ENCODE data around the gene CLCN2.
"Not testable (repeated sequence)": the region's sequence is repeated elsewhere in the genome, so short reads cannot be mapped to it uniquely, and the experiment has no call there.

The CLCN2 gene

GRCh38 chr3:184349563-184350470 lies 11.6 kb downstream of the CLCN2 start:
- H3K9me3 ChIP-seq (ENCODE audit: control insufficient read depth, insufficient read depth, low read length), result no peaks in the 10 kb centered on the region
- H3K4me1 ChIP-seq (ENCODE audit: insufficient read depth, low read length), result peaks cover 15% of the 10 kb centered on the region
- H3K36me3 ChIP-seq (ENCODE audit: insufficient read depth, low read length), result no peaks in the 10 kb centered on the region
- H3K9ac ChIP-seq (ENCODE audit: low read depth, low read length), result no peak overlapping the region

- no peaks in the 10 kb centered on the region for H3K36me3 ChIP-seq (ENCODE audit: insufficient read depth, low read length)
- no peaks in the 10 kb centered on the region for H3K9me3 ChIP-seq (ENCODE audit: control insufficient read depth, insufficient read depth, low read length)
- H3K9ac ChIP-seq (ENCODE audit: low read depth, low read length), result no peak overlapping the region
- H3K4me1 ChIP-seq (ENCODE audit: insufficient read depth, low read length), result peaks cover 14% of the 10 kb centered on the region
These were observed 13.4 kb downstream of the CLCN2 start for GRCh38 chr3:184348057-184348382.

GRCh38 chr3:184347321-184348056 lies 13.9 kb downstream of the CLCN2 start:
- no peaks in the 10 kb centered on the region for H3K36me3 ChIP-seq (ENCODE audit: insufficient read depth, low read length)
- H3K9me3 ChIP-seq (ENCODE audit: control insufficient read depth, insufficient read depth, low read length), result no peaks in the 10 kb centered on the region
- H3K4me1 ChIP-seq (ENCODE audit: insufficient read depth, low read length), result peaks cover 14% of the 10 kb centered on the region
- no peak overlapping the region for H3K9ac ChIP-seq (ENCODE audit: low read depth, low read length)

GRCh38 chr3:184346480-184347190 lies 14.8 kb downstream of the CLCN2 start:
- Histone ChIP-seq H3K9ac (ENCODE audit: low read depth, low read length) (no peak overlapping the region), H3K4me1 (ENCODE audit: insufficient read depth, low read length) (peaks cover 16% of the 10 kb centered on the region), H3K36me3 (ENCODE audit: insufficient read depth, low read length) (no peaks in the 10 kb centered on the region), H3K9me3 (ENCODE audit: control insufficient read depth, insufficient read depth, low read length) (no peaks in the 10 kb centered on the region)

- Histone ChIP-seq H3K9ac (ENCODE audit: low read depth, low read length) (no peak overlapping the region), H3K4me1 (ENCODE audit: insufficient read depth, low read length) (peaks cover 26% of the 10 kb centered on the region), H3K9me3 (ENCODE audit: control insufficient read depth, insufficient read depth, low read length) (no peaks in the 10 kb centered on the region), H3K36me3 (ENCODE audit: insufficient read depth, low read length) (no peaks in the 10 kb centered on the region)
These were observed 15.9 kb downstream of the CLCN2 start for GRCh38 chr3:184345317-184346144.

GRCh38 chr3:184344579-184345316 lies 16.7 kb downstream of the CLCN2 start:
- Histone ChIP-seq H3K9ac (ENCODE audit: low read depth, low read length) (no peak overlapping the region), H3K4me1 (ENCODE audit: insufficient read depth, low read length) (peaks cover 28% of the 10 kb centered on the region), H3K9me3 (ENCODE audit: control insufficient read depth, insufficient read depth, low read length) (no peaks in the 10 kb centered on the region), H3K36me3 (ENCODE audit: insufficient read depth, low read length) (no peaks in the 10 kb centered on the region)

GRCh38 chr3:184343200-184343876 lies 18.1 kb downstream of the CLCN2 start:
- Histone ChIP-seq H3K9ac (ENCODE audit: low read depth, low read length) (no peak overlapping the region), H3K4me1 (ENCODE audit: insufficient read depth, low read length) (peaks cover 28% of the 10 kb centered on the region), H3K9me3 (ENCODE audit: control insufficient read depth, insufficient read depth, low read length) (no peaks in the 10 kb centered on the region), H3K36me3 (ENCODE audit: insufficient read depth, low read length) (no peaks in the 10 kb centered on the region)

- no peaks in the 10 kb centered on the region for H3K9me3 ChIP-seq (ENCODE audit: control insufficient read depth, insufficient read depth, low read length)
- H3K36me3 ChIP-seq (ENCODE audit: insufficient read depth, low read length), result no peaks in the 10 kb centered on the region
- H3K9ac ChIP-seq (ENCODE audit: low read depth, low read length), result no peak overlapping the region
- H3K4me1 ChIP-seq (ENCODE audit: insufficient read depth, low read length), result peaks cover 37% of the 10 kb centered on the region
These were observed 19.5 kb downstream of the CLCN2 start for GRCh38 chr3:184341925-184342324.

GRCh38 chr3:184339451-184340135 lies 21.8 kb downstream of the CLCN2 start:
- peaks cover 23% of the 10 kb centered on the region for H3K4me1 ChIP-seq (ENCODE audit: insufficient read depth, low read length)
- not testable (repeated sequence) for H3K9ac ChIP-seq (ENCODE audit: low read depth, low read length)

GRCh38 chr3:184339001-184339400 lies 22.4 kb downstream of the CLCN2 start:
- Histone ChIP-seq H3K9me3 (ENCODE audit: control insufficient read depth, insufficient read depth, low read length) (no peaks in the 10 kb centered on the region), H3K9ac (ENCODE audit: low read depth, low read length) (peak overlapping the region; percentile 17; the same call in 1 of the 2 replicates), H3K4me1 (ENCODE audit: insufficient read depth, low read length) (peaks cover 23% of the 10 kb centered on the region), H3K36me3 (ENCODE audit: insufficient read depth, low read length) (peaks cover 2% of the 10 kb centered on the region)

More at GRCh38 chr3:184339451-184340135, 21.8 kb downstream of the CLCN2 start:
- not testable (repeated sequence) for H3K9me3 ChIP-seq (ENCODE audit: control insufficient read depth, insufficient read depth, low read length); H3K36me3 ChIP-seq (ENCODE audit: insufficient read depth, low read length)

- peaks cover 7% of the 10 kb centered on the region for H3K36me3 ChIP-seq (ENCODE audit: insufficient read depth, low read length)
- H3K9ac ChIP-seq (ENCODE audit: low read depth, low read length), result peak overlapping the region; percentile 21; the same call in 1 of the 2 replicates
- peaks cover 23% of the 10 kb centered on the region for H3K4me1 ChIP-seq (ENCODE audit: insufficient read depth, low read length)
- H3K9me3 ChIP-seq (ENCODE audit: control insufficient read depth, insufficient read depth, low read length), result no peaks in the 10 kb centered on the region
These were observed 22.9 kb downstream of the CLCN2 start for GRCh38 chr3:184338511-184338945.

GRCh38 chr3:184337981-184338380 lies 23.4 kb downstream of the CLCN2 start:
- peak overlapping the region; percentile 21; the same call in 1 of the 2 replicates for H3K9ac ChIP-seq (ENCODE audit: low read depth, low read length)
- peaks cover 12% of the 10 kb centered on the region for H3K36me3 ChIP-seq (ENCODE audit: insufficient read depth, low read length)
- H3K9me3 ChIP-seq (ENCODE audit: control insufficient read depth, insufficient read depth, low read length), result no peaks in the 10 kb centered on the region
- H3K4me1 ChIP-seq (ENCODE audit: insufficient read depth, low read length), result peaks cover 23% of the 10 kb centered on the region

All from ES-I3 (cell line).